Esophagus squamous epithelium (tissue), 5 donors: Measurements from ENCODE around the gene IL16. TPM values are rescaled to one million over a fixed set of nuclear protein-coding genes. Genes with fewer than 3 reads are reported as not detected.
A peak's percentile ranks its signal among the peaks of the same experiment; 100 is the strongest.

Experiments
- DNase-seq: peaks from one replicate; lab custom pipeline; 2025; lab: John Stamatoyannopoulos, UW
- H3K27ac ChIP-seq, 4 donors: fragments of 200-600 bp; sonication (generic); one replicate each; pipeline ENCODE4 v1.5.1; 2016 to 2019; ENCODE audit warnings: mild to moderate bottlenecking in 1 of 4
- H3K27me3 ChIP-seq, 4 donors: fragments of 200-600 bp; sonication (generic); 1 replicate in 3 of 4; 2 replicates in 1 of 4; pipeline versions ENCODE4 v1.5.1 to v1.6.0; 2017 to 2021; ENCODE audit warnings: antibody characterized with exemption in 1 of 4
- H3K36me3 ChIP-seq, 3 donors: fragments of 200-600 bp; sonication (generic); one replicate each; pipeline ENCODE4 v1.5.1; 2016 to 2019
- H3K4me1 ChIP-seq, 3 donors: fragments of 200-600 bp; sonication (generic); one replicate each; pipeline ENCODE4 v1.5.1; 2017 to 2019
- H3K4me3 ChIP-seq, 4 donors: fragments of 200-600 bp; sonication (generic); 1 replicate in 3 of 4; 2 replicates in 1 of 4; pipeline ENCODE4 v1.5.1; 2016 to 2019; ENCODE audit warnings: mild to moderate bottlenecking in 2 of 4, moderate library complexity in 1 of 4
- H3K9me3 ChIP-seq, 3 donors: fragments of 200-600 bp; sonication (generic); one replicate each; pipeline ENCODE4 v1.5.1; 2016 to 2019
- CTCF ChIP-seq, 6 experiments: fragments of 450-650 bp in 4 of 6; fragments of 200-600 bp in 2 of 6; sonication (generic) in 2 of 6; IDR thresholded peaks; one replicate each; pipeline ENCODE4 v1.5.1; 2016 to 2019; ENCODE audit warnings: antibody characterized with exemption in 6 of 6, mild to moderate bottlenecking in 4 of 6, moderate library complexity in 4 of 6
- POLR2A ChIP-seq, 4 donors: fragments of 450-650 bp; IDR thresholded peaks; one replicate each; pipeline ENCODE4 v1.6.1; 2017; ENCODE audit warnings: antibody characterized with exemption in 4 of 4, mild to moderate bottlenecking in 4 of 4, moderate library complexity in 3 of 4
- WGBS, 2 donors: methylation state at CpG; one replicate each; pipeline ENCODE4 v1.1.5; 2018; 5-methylcytosine and 5-hydroxymethylcytosine counted together
- intact Hi-C: fragments of 100-400 bp; cut with DNase I; formaldehyde crosslinking; loops from one replicate; pipeline ENCODE4 v1.15.0; 2022
- total RNA-seq, 4 donors: library from RNA; depleted of rRNA; stranded (reverse); fragments of >200 nt; gene quantifications; one replicate each; pipeline ENCODE4 v1.1.0, GENCODE V29; 2016
- donor health status: DM: yes; HTN: yes; CAD: no.

Gene IL16
- total RNA-seq, 4 donors from 2014 or later: 2.3 to 20.0 (median 4.6) TPM

GRCh38 chr15:81222007-81222406 is 25.3 kb downstream of the IL16 start:
- H3K27ac ChIP-seq: peak overlapping the region in 3 of 4 donors; percentile 13 to 48 (median 19)
- H3K27me3 ChIP-seq: no peaks in the 10 kb centered on the region
- TF ChIP-seq POLR2A (IDR thresholded peaks at IDR 0.05) (no peak), CTCF (IDR thresholded peaks at IDR 0.05) (no peak)
- DNase-seq: no peak
- H3K9me3 ChIP-seq: no peaks in the 10 kb centered on the region
- no peak overlapping the region for H3K4me3 ChIP-seq
- H3K36me3 ChIP-seq: no peaks in the 10 kb centered on the region
- WGBS, 2 donors: 80% methylated on average over 3 of the region's 3 CpGs
- H3K4me1 ChIP-seq: peaks cover 0 to 34% (median 5%) of the 10 kb centered on the region in 3 donors
- intact Hi-C loops: no loop called here

GRCh38 chr15:81223346-81223971 is 26.8 kb downstream of the IL16 start:
- Histone ChIP-seq H3K4me1 (peaks cover 0 to 41% (median 5%) of the 10 kb centered on the region in 3 donors), H3K27me3 (no peaks in the 10 kb centered on the region), H3K4me3 (no peak overlapping the region), H3K27ac (peak overlapping the region in 1 of 4 donors; percentile 71), H3K9me3 (no peaks in the 10 kb centered on the region), H3K36me3 (no peaks in the 10 kb centered on the region)
- DNase-seq: no peak
- 69 to 83% methylated on average over 2 of the region's 2 CpGs for WGBS, 2 donors
- TF ChIP-seq POLR2A (IDR thresholded peaks at IDR 0.05): no peak
- TF ChIP-seq CTCF (IDR thresholded peaks at IDR 0.05): no peak
- intact Hi-C loops: no loop called here

- TF ChIP-seq POLR2A (IDR thresholded peaks at IDR 0.05) (no peak), CTCF (IDR thresholded peaks at IDR 0.05) (no peak)
- Histone ChIP-seq H3K36me3 (no peaks in the 10 kb centered on the region), H3K27me3 (no peaks in the 10 kb centered on the region), H3K27ac (peak overlapping the region in 3 of 4 donors; percentile 62 to 71 (median 64)), H3K4me3 (no peak overlapping the region), H3K4me1 (peaks cover 0 to 45% (median 5%) of the 10 kb centered on the region in 3 donors), H3K9me3 (no peaks in the 10 kb centered on the region)
- WGBS, 2 donors: 77 to 92% methylated on average over 1 of the region's 1 CpG
- DNase-seq: no peak
- intact Hi-C loops: no loop called here
Observed at GRCh38 chr15:81224232-81224631, 27.6 kb downstream of the IL16 start.

GRCh38 chr15:81225161-81225671 is 28.5 kb downstream of the IL16 start:
- 52 to 57% methylated on average over 9 to 10 of the region's 10 CpGs for WGBS, 2 donors
- TF ChIP-seq POLR2A (IDR thresholded peaks at IDR 0.05) (no peak), CTCF (IDR thresholded peaks at IDR 0.05) (no peak)
- Histone ChIP-seq H3K9me3 (no peaks in the 10 kb centered on the region), H3K4me1 (peaks cover 4 to 55% (median 9%) of the 10 kb centered on the region in 3 donors), H3K27me3 (no peaks in the 10 kb centered on the region), H3K36me3 (no peaks in the 10 kb centered on the region), H3K27ac (peak overlapping the region in 3 of 4 donors; percentile 62 to 71 (median 64)), H3K4me3 (no peak overlapping the region)
- intact Hi-C loops: no loop called here
- DNase-seq: no peak

- peaks cover 4 to 49% (median 9%) of the 10 kb centered on the region in 3 donors for H3K4me1 ChIP-seq
- peak overlapping the region in 1 of 4 donors; percentile 25 for H3K27ac ChIP-seq
- intact Hi-C loops: no loop called here
- WGBS, 2 donors: 66 to 76% methylated on average over 5 of the region's 5 CpGs
- TF ChIP-seq CTCF (IDR thresholded peaks at IDR 0.05) (no peak), POLR2A (IDR thresholded peaks at IDR 0.05) (no peak)
- no peaks in the 10 kb centered on the region for H3K9me3 ChIP-seq
- no peak overlapping the region for H3K4me3 ChIP-seq
- no peaks in the 10 kb centered on the region for H3K36me3 ChIP-seq
- no peaks in the 10 kb centered on the region for H3K27me3 ChIP-seq
- no peak for DNase-seq
Observed at GRCh38 chr15:81227716-81228115, 31.0 kb downstream of the IL16 start.
